ENCODE measurements around the gene SHISA9. TPM values are rescaled to one million over a fixed set of nuclear protein-coding genes. Genes with fewer than 3 reads are reported as not detected.

Gene SHISA9
- total and polyA plus RNA-seq, 4 donors: under 0.01 to 0.08 (median 0.07) TPM; not detected in 1

- H3K9me3 ChIP-seq (ENCODE audit: control insufficient read depth in 4 of 4, low read length in 3 of 4): no peaks in the 10 kb centered on the region
- no peak overlapping the region for H3K4me3 ChIP-seq (ENCODE audit: low read depth in 1 of 3, low read length in 3 of 3)
- 88% methylated on average over 8 of the region's 8 CpGs for WGBS
- H3K9ac ChIP-seq (ENCODE audit: low read depth in 1 of 2, low read length in 2 of 2): no peak overlapping the region
- peaks cover 0 to 2% (median 0%) of the 10 kb centered on the region in 4 donors for H3K27me3 ChIP-seq (ENCODE audit: control insufficient read depth in 4 of 4, insufficient read depth in 4 of 4, low read length in 3 of 4)
- no peaks in the 10 kb centered on the region for H3K4me1 ChIP-seq (ENCODE audit: control insufficient read depth in 4 of 4, insufficient read depth in 4 of 4, low read length in 3 of 4)
- TF ChIP-seq RXRA (IDR thresholded peaks at IDR 0.05) (no peak), MAX (IDR thresholded peaks at IDR 0.05) (no peak), YY1 (IDR thresholded peaks at IDR 0.05) (no peak), SP1 (IDR thresholded peaks at IDR 0.05) (no peak), FOXA2 (IDR thresholded peaks at IDR 0.05) (no peak), EGR1 (IDR thresholded peaks at IDR 0.05; ENCODE audit: low read depth in 2 of 2) (no peak), FOXA1 (IDR thresholded peaks at IDR 0.05) (no peak), REST (IDR thresholded peaks at IDR 0.05) (no peak), HNF4G (IDR thresholded peaks at IDR 0.05) (no peak), JUND (IDR thresholded peaks at IDR 0.05) (no peak), GABPA (IDR thresholded peaks at IDR 0.05 in 1 of 2, conservative IDR thresholded peaks at IDR 0.05 in 1 of 2) (no peak), TAF1 (conservative IDR thresholded peaks at IDR 0.05) (no peak), RAD21 (IDR thresholded peaks at IDR 0.05) (no peak), HNF4A (conservative IDR thresholded peaks at IDR 0.05) (no peak), ZBTB33 (IDR thresholded peaks at IDR 0.05) (no peak), CTCF (IDR thresholded peaks at IDR 0.05; ENCODE audit: low read depth, low read length, missing input control) (no peak), NR2F2 (IDR thresholded peaks at IDR 0.05) (no peak)
- H3K27ac ChIP-seq (ENCODE audit: low read depth in 1 of 2, low read length in 2 of 2): no peak overlapping the region
- DNase-seq (ENCODE audit: low spot score): no peak
- no peaks in the 10 kb centered on the region for H3K36me3 ChIP-seq (ENCODE audit: control insufficient read depth in 4 of 4, insufficient read depth in 3 of 4, low read depth in 1 of 4, low read length in 3 of 4)
Measured at GRCh38 chr16:12893050-12893750, 8.2 kb upstream of the SHISA9 start.
